K562 (cell line): ENCODE measurements around the gene METTL3.

Source experiments
- MEF2A ChIP-seq: IDR thresholded peaks from 2 replicates; pipeline ENCODE4 v1.6.1; 2011; ENCODE audit warnings: low read depth, mild to moderate bottlenecking, low read length, moderate library complexity; ENCODE audit not compliant: control insufficient read depth
- PHTF2 ChIP-seq: fragments of 250-450 bp; sonication (Bioruptor Pico); IDR thresholded peaks from 2 replicates; pipeline ENCODE4 v1.5.0; 2021; ENCODE audit warnings: mild to moderate bottlenecking
- RAD21 ChIP-seq, 2 experiments: fragments of 250-450 bp in 1 of 2; fragments of 450-650 bp in 1 of 2; sonication (Bioruptor Pico) in 1 of 2; formaldehyde crosslinking in 1 of 2; IDR thresholded peaks in 1 of 2; conservative IDR thresholded peaks in 1 of 2; 2 replicates each; pipeline versions ENCODE4 v1.4.0 to v1.8.0; 2020 to 2022; ENCODE audit warnings: mild to moderate bottlenecking in 2 of 2, moderate library complexity in 1 of 2
- ZNF785 ChIP-seq: fragments of 250-450 bp; sonication (Bioruptor Pico); IDR thresholded peaks from 2 replicates; pipeline ENCODE4 v1.4.0; 2020; ENCODE audit warnings: mild to moderate bottlenecking
- TF ChIP-seq, protein P1 (sequence below): sonication (generic); formaldehyde crosslinking; IDR thresholded peaks from 2 replicates; pipeline ENCODE4 v1.8.0; 2022; ENCODE audit warnings: mild to moderate bottlenecking, low read depth, missing genetic modification reagents
- TF ChIP-seq, protein P2 (sequence below): fragments of 450-650 bp; IDR thresholded peaks from 2 replicates; pipeline ENCODE4 v1.6.1; 2016; ENCODE audit warnings: low read depth, mild to moderate bottlenecking, moderate library complexity

- TF ChIP-seq, protein P1, sequence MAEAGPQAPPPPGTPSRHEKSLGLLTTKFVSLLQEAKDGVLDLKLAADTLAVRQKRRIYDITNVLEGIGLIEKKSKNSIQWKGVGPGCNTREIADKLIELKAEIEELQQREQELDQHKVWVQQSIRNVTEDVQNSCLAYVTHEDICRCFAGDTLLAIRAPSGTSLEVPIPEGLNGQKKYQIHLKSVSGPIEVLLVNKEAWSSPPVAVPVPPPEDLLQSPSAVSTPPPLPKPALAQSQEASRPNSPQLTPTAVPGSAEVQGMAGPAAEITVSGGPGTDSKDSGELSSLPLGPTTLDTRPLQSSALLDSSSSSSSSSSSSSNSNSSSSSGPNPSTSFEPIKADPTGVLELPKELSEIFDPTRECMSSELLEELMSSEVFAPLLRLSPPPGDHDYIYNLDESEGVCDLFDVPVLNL (CRISPR knock-in tag), result no peak
- TF ChIP-seq MEF2A (no peak), ZNF785 (CRISPR knock-in tag) (no peak), RAD21 (CRISPR knock-in tag; conservative IDR thresholded peaks at IDR 0.05 in 1 of 2, IDR thresholded peaks at IDR 0.05 in 1 of 2) (no peak), PHTF2 (CRISPR knock-in tag) (no peak)
- TF ChIP-seq, protein P2, sequence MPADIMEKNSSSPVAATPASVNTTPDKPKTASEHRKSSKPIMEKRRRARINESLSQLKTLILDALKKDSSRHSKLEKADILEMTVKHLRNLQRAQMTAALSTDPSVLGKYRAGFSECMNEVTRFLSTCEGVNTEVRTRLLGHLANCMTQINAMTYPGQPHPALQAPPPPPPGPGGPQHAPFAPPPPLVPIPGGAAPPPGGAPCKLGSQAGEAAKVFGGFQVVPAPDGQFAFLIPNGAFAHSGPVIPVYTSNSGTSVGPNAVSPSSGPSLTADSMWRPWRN, result no peak
These were observed 7.6 kb upstream of the METTL3 start for GRCh38 chr14:21518725-21519124.
